ENCODE measurements around the gene INSR.

- TF ChIP-seq POLR2AphosphoS5 (IDR thresholded peaks at IDR 0.05) (no peak), CTCF (IDR thresholded peaks at IDR 0.05) (no peak), POLR2A (IDR thresholded peaks at IDR 0.05) (no peak), EP300 (IDR thresholded peaks at IDR 0.05) (no peak)
Measured at GRCh38 chr19:7182489-7182888, 111.7 kb downstream of the INSR start.
